Osteoblast (primary cell): ENCODE measurements around the gene CLCN1. TPM values are rescaled to one million over a fixed set of nuclear protein-coding genes. Genes with fewer than 3 reads are reported as not detected.
A peak's percentile ranks its signal among the peaks of the same experiment; 100 is the strongest.

Experiments used
- DNase-seq: peaks from one replicate; pipeline ENCODE4 v3.0.0; 2011; ENCODE audit warnings: low spot score, mixed read lengths; ENCODE audit not compliant: insufficient read length; ENCODE audit errors: missing footprints
- H2AFZ ChIP-seq: 2 replicates; pipeline ENCODE4 v1.6.0; 2011; ENCODE audit warnings: mild to moderate bottlenecking, low read length
- H3K27ac ChIP-seq: 2 replicates; pipeline ENCODE4 v1.5.1; 2011; ENCODE audit warnings: mild to moderate bottlenecking, low read depth, low read length, moderate library complexity
- H3K27me3 ChIP-seq: 2 replicates; pipeline ENCODE4 v1.6.0; 2012; ENCODE audit warnings: mild to moderate bottlenecking, control low read depth, inconsistent platforms, low read length, moderate library complexity; ENCODE audit not compliant: insufficient read depth
- H3K36me3 ChIP-seq: 2 replicates; pipeline ENCODE4 v1.5.1; 2011; ENCODE audit warnings: mild to moderate bottlenecking, low read length, control low read depth, moderate library complexity; ENCODE audit not compliant: insufficient read depth
- H3K4me1 ChIP-seq: 2 replicates; pipeline ENCODE4 v1.5.1; 2011; ENCODE audit warnings: mild to moderate bottlenecking, low read length, control low read depth, moderate library complexity; ENCODE audit not compliant: insufficient read depth
- H3K4me2 ChIP-seq: 2 replicates; pipeline ENCODE4 v1.6.0; 2011; ENCODE audit warnings: mild to moderate bottlenecking, low read length; ENCODE audit not compliant: insufficient read depth
- H3K4me3 ChIP-seq: fragments of 200-600 bp; sonication (generic); 3 replicates; pipeline ENCODE4 v1.5.1; 2012; ENCODE audit warnings: mild to moderate bottlenecking, low read length, inconsistent platforms; ENCODE audit not compliant: insufficient read depth
- H3K79me2 ChIP-seq: 2 replicates; pipeline ENCODE4 v1.6.0; 2012; ENCODE audit warnings: mild to moderate bottlenecking, low read length, control low read depth, inconsistent platforms; ENCODE audit not compliant: insufficient read depth
- H3K9me3 ChIP-seq: 2 replicates; pipeline ENCODE4 v1.5.1; 2011; ENCODE audit warnings: low read depth, low read length, control low read depth
- H4K20me1 ChIP-seq: 2 replicates; pipeline ENCODE4 v1.6.0; 2012; ENCODE audit warnings: mild to moderate bottlenecking, low read length, control low read depth; ENCODE audit not compliant: insufficient read depth
- total RNA-seq: library from RNA; depleted of rRNA; stranded (reverse); fragments of >200 nt; gene quantifications from 2 replicates; pipeline ENCODE4 v1.2.3, GENCODE V29; 2012
- TF ChIP-seq, protein P1 (sequence below): IDR thresholded peaks from 2 replicates; pipeline ENCODE4 v1.5.1; 2011; ENCODE audit warnings: mild to moderate bottlenecking, low read depth, low read length, moderate library complexity; ENCODE audit errors: extremely low read depth

Gene CLCN1
- total RNA-seq, 1 donor: under 0.01 TPM

DNA sequence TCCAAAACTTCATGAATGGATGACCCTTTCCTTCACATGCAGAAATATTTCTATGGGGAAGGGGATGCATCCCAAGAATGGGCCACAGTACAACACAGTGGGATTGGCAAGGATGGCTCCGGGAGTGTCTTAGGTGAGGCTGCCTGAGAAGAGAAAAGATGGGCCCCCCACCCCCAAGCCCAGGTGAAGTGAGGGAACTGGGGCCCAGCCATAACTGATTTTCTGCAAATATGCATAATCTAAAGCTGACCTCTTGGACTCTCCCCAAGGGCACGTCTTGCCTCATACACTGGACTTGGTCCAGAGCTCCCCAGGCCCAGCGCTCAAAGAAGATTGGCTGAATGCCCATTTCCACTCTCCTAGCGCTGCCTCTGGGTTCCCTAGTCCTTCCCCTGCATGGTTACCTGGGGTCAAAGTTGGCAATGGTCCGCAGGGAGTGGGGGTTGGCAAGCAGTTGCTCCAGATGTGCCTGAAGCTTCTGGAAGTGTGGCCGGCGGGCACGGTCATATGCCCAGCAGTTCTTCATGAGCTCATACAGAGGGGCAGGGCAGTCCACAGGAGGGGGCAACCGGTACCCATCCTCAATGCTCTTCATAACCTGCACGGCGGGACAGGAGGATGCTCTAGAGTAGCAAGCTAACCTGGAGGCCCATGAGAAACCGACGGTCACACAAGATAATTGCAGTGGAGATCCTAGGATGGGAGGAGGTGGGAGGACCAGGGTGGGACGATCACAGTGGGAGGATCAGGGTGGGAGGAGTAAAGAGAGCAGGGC, 77.5 kb downstream of the CLCN1 start:
- H3K4me1 ChIP-seq: peaks cover 39% of the 10 kb centered on the region
- H3K27me3 ChIP-seq: no peaks in the 10 kb centered on the region
- peaks cover 41% of the 10 kb centered on the region for H3K36me3 ChIP-seq
- peak; percentile 72 for DNase-seq
- no peak overlapping the region for H3K4me3 ChIP-seq
- H4K20me1 ChIP-seq: peaks cover 40% of the 10 kb centered on the region
- H3K4me2 ChIP-seq: no peak overlapping the region
- no peaks in the 10 kb centered on the region for H3K9me3 ChIP-seq
- TF ChIP-seq, protein P1, sequence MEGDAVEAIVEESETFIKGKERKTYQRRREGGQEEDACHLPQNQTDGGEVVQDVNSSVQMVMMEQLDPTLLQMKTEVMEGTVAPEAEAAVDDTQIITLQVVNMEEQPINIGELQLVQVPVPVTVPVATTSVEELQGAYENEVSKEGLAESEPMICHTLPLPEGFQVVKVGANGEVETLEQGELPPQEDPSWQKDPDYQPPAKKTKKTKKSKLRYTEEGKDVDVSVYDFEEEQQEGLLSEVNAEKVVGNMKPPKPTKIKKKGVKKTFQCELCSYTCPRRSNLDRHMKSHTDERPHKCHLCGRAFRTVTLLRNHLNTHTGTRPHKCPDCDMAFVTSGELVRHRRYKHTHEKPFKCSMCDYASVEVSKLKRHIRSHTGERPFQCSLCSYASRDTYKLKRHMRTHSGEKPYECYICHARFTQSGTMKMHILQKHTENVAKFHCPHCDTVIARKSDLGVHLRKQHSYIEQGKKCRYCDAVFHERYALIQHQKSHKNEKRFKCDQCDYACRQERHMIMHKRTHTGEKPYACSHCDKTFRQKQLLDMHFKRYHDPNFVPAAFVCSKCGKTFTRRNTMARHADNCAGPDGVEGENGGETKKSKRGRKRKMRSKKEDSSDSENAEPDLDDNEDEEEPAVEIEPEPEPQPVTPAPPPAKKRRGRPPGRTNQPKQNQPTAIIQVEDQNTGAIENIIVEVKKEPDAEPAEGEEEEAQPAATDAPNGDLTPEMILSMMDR: no peak
- no peak overlapping the region for H3K27ac ChIP-seq
- H3K79me2 ChIP-seq: no peaks in the 10 kb centered on the region
- no peak overlapping the region for H2AFZ ChIP-seq

- H3K4me2 ChIP-seq: no peak overlapping the region
- no peak overlapping the region for H2AFZ ChIP-seq
- H3K27me3 ChIP-seq: no peaks in the 10 kb centered on the region
- TF ChIP-seq, protein P1: no peak
- no peaks in the 10 kb centered on the region for H3K9me3 ChIP-seq
- no peak for DNase-seq
- peaks cover 35% of the 10 kb centered on the region for H3K36me3 ChIP-seq
- H3K4me1 ChIP-seq: peaks cover 39% of the 10 kb centered on the region
- H3K4me3 ChIP-seq: no peak overlapping the region
- no peak overlapping the region for H3K27ac ChIP-seq
- H4K20me1 ChIP-seq: peaks cover 34% of the 10 kb centered on the region
- no peaks in the 10 kb centered on the region for H3K79me2 ChIP-seq
Observed at GRCh38 chr7:143394068-143394467, 78.2 kb downstream of the CLCN1 start.

DNA sequence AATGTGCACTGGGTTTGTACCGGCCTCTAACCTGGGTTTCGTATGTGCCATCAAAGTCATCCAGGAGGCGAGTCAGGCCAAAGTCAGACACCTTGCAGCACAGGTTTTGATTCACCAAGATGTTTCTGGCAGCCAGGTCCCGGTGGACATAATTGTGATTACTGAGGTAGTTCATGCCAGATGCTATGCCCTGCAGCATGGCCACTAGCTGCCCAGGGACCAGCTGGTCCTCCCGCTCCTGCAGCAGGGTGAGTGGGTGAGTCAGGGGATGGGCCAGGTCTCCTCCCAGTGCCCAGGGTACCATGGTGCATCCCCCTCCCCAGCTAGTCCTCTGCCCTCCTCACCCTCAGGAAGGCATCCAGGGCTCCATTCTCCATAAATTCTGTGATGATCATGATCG, 78.9 kb downstream of the CLCN1 start:
- Histone ChIP-seq H3K4me1 (peaks cover 39% of the 10 kb centered on the region), H3K4me2 (no peak overlapping the region), H3K36me3 (peaks cover 28% of the 10 kb centered on the region), H2AFZ (no peak overlapping the region), H3K9me3 (no peaks in the 10 kb centered on the region), H3K27me3 (no peaks in the 10 kb centered on the region), H3K79me2 (no peaks in the 10 kb centered on the region), H3K27ac (no peak overlapping the region), H4K20me1 (peaks cover 28% of the 10 kb centered on the region), H3K4me3 (no peak overlapping the region)
- DNase-seq: peak; percentile 79
- TF ChIP-seq, protein P1: no peak

DNA sequence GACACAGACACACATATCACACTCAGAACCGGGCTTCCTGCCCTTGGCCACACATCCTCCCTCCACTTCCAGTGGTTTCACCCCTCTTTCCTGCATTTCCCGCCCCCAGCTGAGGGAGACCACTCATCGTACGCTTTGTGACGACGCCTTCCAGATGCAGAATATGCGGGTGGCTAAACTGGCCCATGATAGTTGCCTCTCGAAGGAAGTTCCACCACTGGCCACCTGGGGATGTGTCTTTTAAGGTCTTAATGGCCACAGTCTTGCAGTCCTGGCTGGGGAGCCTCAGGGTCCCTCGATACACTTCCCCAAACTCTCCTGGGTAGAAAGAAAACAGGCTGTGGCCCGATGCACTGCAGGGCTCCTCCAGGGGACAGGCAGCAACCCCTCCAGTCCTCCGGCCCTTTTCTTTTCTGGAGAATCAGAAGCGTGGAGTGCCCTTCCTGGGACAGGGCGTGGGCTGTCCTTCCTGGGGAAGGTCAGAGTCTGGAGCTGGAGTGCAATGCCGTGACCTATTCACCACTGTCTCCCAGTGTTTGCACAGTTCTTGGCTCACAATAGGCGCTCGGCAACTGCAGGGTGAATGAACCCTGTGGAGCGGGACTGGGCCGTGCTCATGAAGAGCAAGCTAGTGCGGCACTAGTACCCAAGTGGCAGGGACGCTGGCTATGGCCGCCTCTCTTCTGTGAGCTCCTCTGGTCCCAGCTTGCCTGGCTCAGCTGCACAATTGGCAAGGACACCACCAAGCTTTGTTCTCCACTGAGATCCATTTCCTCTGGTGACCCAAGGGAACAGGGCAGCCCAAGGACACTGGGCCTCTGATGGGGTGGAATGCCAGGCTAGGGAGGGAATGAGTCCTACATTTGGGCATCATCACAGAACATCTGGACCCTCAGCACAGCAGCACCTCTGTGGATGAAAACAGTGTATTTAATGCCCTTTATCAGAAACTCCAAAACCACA, 79.6 kb downstream of the CLCN1 start:
- peak; percentile 88 for DNase-seq
- H3K27ac ChIP-seq: no peak overlapping the region
- no peak overlapping the region for H3K4me2 ChIP-seq
- peaks cover 32% of the 10 kb centered on the region for H3K4me1 ChIP-seq
- H3K79me2 ChIP-seq: no peaks in the 10 kb centered on the region
- H3K36me3 ChIP-seq: peaks cover 21% of the 10 kb centered on the region
- H3K9me3 ChIP-seq: no peaks in the 10 kb centered on the region
- peaks cover 21% of the 10 kb centered on the region for H4K20me1 ChIP-seq
- peaks cover under 1% of the 10 kb centered on the region for H3K27me3 ChIP-seq
- no peak overlapping the region for H2AFZ ChIP-seq
- no peak overlapping the region for H3K4me3 ChIP-seq
- TF ChIP-seq, protein P1: peak; percentile 31
